Fibroblast of mammary gland (primary cell): ENCODE data around the gene ALDH16A1.

Source experiments
- DNase-seq: peaks from one replicate; pipeline ENCODE4 v3.0.0-alpha.2; 2010; ENCODE audit warnings: low read depth
- H3K4me3 ChIP-seq: 2 replicates; pipeline ENCODE4 v1.5.1; 2011; ENCODE audit warnings: low read depth, mild to moderate bottlenecking, low read length, moderate library complexity; ENCODE audit not compliant: control insufficient read depth
- TF ChIP-seq, protein P1 (sequence below): conservative IDR thresholded peaks from 2 replicates; pipeline ENCODE4 v1.5.1; 2011; ENCODE audit warnings: low read depth, low read length, inconsistent platforms; ENCODE audit not compliant: control insufficient read depth, insufficient read depth

ALDH16A1 gene

DNA sequence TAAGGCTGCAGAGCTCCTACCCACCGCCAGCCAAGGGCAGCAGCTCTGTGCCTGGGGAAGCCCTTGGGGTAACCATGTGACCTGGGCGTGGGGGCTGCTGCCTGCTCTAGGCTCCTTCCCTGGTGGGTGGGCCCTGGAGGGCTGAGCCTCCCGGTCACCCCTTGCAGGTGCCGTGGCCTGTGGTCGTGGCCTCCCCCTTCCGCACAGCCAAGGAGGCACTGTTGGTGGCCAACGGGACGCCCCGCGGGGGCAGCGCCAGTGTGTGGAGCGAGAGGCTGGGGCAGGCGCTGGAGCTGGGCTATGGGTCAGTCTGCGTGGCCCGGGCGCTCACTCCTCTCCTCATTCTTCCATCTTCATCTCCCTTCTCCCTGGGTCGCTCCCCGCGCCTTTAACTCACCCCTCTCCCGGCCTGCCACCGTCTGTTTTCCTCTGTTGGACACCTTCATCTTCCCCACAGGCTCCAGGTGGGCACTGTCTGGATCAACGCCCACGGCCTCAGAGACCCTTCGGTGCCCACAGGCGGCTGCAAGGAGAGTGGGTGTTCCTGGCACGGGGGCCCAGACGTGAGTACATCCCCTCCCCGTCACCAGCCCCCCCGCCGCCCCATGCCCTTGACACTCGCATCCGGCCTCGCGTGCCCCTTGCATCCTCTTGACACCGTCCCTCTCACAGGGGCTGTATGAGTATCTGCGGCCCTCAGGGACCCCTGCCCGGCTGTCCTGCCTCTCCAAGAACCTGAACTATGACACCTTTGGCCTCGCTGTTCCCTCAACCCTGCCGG lies 11.1 kb downstream of the ALDH16A1 start:
- DNase-seq = no peak
- TF ChIP-seq, protein P1, sequence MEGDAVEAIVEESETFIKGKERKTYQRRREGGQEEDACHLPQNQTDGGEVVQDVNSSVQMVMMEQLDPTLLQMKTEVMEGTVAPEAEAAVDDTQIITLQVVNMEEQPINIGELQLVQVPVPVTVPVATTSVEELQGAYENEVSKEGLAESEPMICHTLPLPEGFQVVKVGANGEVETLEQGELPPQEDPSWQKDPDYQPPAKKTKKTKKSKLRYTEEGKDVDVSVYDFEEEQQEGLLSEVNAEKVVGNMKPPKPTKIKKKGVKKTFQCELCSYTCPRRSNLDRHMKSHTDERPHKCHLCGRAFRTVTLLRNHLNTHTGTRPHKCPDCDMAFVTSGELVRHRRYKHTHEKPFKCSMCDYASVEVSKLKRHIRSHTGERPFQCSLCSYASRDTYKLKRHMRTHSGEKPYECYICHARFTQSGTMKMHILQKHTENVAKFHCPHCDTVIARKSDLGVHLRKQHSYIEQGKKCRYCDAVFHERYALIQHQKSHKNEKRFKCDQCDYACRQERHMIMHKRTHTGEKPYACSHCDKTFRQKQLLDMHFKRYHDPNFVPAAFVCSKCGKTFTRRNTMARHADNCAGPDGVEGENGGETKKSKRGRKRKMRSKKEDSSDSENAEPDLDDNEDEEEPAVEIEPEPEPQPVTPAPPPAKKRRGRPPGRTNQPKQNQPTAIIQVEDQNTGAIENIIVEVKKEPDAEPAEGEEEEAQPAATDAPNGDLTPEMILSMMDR = no peak
- H3K4me3 ChIP-seq = no peak overlapping the region

DNA sequence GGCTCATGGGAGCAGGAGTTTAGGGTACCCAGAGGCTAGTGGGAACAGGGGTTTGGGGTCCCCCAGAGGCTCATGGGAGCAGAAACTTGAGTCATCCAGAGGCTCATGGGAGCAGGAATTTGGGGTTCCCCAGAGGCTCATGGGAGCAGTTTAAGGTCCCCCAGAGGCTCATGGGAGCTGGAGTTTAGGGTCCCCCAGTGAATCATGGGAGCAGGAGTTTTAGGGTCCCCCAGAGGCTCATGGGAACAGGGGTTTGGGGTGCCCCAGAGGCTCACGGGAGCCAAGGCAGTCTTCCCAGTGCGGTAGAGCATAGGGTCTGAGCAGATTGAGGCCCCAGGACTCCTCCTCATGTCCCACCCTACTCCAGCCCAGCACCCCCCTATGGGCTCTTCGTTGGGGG lies 12.3 kb downstream of the ALDH16A1 start:
- no peak overlapping the region for H3K4me3 ChIP-seq
- TF ChIP-seq, protein P1 = no peak

DNA sequence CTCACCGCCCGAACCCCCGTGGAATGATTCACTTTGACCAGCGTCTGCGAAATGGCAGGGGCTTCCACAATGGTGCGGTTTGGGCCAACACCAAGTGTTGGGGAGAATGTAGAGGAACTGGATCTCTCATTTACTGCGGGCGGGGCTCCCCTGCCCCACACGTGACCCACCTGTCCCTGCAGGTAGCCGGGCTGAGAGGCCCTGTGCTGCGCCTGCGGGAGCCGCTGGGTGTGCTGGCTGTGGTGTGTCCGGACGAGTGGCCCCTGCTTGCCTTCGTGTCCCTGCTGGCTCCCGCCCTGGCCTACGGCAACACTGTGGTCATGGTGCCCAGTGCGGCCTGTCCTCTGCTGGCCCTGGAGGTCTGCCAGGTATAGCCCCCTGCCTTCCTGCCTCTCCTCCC lies 15.2 kb downstream of the ALDH16A1 start:
- no peak for DNase-seq
- no peak overlapping the region for H3K4me3 ChIP-seq
- TF ChIP-seq, protein P1 = no peak

More for the DNA sequence above, 12.3 kb downstream of the ALDH16A1 start:
- DNase-seq = no peak

DNA sequence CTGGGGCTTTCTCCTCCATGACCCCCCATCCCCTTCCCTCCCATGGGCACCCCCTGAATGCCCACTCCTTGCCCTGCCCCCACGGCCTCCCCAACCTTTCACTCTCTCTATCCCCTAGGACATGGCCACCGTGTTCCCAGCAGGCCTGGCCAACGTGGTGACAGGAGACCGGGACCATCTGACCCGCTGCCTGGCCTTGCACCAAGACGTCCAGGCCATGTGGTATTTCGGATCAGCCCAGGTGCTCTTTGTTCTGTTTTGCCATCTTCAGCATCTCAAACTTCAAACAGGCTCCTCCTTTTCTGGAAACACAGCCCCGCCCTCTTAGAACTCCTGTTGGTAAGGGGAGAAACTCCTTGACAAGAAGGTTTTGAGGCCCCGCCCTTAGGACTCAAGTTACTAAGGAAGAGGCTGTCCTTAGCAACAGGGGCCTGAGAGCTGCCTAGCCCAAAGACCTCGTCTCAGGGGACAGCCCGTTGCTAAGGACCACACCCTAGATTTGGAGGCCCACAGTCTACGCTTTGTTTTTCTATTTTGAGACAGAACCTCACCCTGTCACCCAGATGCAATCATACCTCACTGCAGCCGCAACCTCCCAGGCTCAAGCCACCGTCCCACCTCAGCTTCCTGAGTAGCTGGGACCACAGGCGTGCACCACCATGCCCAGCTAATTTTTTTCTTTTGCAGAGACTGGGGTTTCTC lies 15.9 kb downstream of the ALDH16A1 start:
- TF ChIP-seq, protein P1 = no peak
- peak; percentile 72 for DNase-seq
- no peak overlapping the region for H3K4me3 ChIP-seq

DNA sequence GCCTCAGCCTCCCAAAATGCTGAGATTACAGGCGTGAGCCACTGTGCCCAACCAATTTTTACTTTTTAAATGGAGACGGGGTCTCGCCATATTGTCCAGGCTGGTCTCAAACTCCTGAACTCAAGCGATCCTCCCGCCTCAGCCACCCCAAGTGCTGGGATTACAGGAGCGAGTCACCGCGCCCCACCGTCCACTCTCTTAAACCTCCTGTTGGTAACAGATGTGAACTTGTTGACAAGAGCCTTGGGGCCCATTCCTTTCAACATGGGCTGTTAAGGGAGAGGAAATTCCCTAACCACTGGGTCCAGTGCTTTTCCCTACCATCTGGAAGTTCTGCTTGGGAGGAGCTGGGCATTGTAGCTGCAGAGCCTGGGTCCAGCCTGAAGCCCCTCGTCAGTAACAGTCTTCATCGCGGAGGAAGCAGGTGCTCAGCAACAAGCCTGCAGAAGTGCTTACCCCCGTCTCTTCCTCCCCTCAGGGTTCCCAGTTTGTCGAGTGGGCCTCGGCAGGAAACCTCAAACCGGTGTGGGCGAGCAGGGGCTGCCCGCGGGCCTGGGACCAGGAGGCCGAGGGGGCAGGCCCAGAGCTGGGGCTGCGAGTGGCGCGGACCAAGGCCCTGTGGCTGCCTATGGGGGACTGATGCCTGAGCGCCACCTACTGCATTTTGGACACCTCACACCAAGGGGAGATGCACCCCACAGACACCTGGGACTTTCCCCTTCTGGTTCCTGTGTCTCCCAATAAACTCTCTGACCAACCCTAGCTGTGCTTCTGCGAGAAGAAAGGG lies 17.0 kb downstream of the ALDH16A1 start:
- TF ChIP-seq, protein P1 = no peak
- DNase-seq = no peak
- no peak overlapping the region for H3K4me3 ChIP-seq

DNA sequence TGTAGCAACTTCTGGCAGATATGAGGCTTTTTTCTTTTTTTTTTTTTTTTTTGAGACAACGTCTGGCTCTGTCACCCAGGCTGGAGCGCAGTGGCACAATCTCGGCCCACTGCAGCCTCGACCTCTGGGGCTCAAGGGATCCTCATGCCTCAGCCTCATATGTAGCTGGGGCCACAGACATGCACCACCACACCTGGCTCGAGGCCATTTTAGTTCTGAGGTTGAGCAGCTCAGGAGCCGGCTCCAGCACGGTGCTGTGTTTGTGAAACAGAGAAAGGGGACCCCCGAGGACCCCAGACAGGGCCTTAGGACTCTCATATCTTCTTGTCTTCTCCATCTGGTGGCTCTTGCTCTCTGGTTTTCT lies 17.6 kb downstream of the ALDH16A1 start:
- TF ChIP-seq, protein P1 = no peak
- no peak for DNase-seq

More for the DNA sequence above, 17.6 kb downstream of the ALDH16A1 start:
- H3K4me3 ChIP-seq = no peak overlapping the region
